HG02798 (cell line): ENCODE data around the gene GRHPR.
"Not testable (repeated sequence)": the region's sequence is repeated elsewhere in the genome, so short reads cannot be mapped to it uniquely, and the experiment has no call there.

Experiments
- ATAC-seq: cut with Tn5 transposase; IDR thresholded peaks from one replicate; pipeline ENCODE4 v1.9.1; 2021; ENCODE audit warnings: mild to moderate bottlenecking; ENCODE audit not compliant: unreplicated experiment, poor library complexity

GRHPR gene

DNA sequence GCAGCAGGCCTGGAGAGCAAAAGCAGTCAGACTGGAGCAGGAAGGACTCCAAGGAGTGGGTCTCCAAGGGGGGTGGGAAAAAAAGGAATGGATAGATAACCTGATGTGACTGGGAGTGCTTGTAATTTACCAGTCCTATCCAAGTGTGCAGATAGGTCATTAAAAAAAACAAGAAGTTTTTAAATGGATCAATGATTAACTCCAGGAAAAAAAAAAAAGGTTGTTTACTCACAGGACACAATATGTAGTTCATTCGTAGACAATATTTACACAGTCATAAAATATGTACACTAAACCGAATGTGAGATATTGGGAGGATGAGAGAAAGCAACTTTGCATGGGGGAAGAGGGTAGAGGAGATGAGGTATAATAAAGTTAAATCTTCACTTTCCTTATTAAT lies 22.4 kb downstream of the GRHPR start:
- no peak for ATAC-seq

- no peak for ATAC-seq
Observed at GRCh38 chr9:37445832-37446231, 23.3 kb downstream of the GRHPR start.

DNA sequence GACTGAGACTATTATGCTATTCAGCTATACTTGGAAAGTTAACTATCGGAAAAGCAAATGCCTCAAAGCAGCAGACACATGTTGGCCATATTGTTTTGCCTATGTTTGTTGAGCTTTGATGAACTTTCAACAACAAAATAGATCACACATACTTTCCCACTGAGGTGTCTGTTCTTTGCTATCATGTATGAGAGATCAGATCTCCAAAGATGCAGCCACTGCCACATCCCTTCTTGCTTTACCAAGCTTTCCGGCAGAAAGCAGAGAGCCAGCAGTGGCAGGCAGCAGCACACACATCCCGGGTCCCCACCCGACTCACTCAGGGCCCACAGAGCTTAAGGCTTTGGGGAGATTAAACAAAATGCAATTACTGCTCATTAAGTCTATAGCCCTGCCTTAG lies 23.9 kb downstream of the GRHPR start:
- ATAC-seq = no peak

GRCh38 chr9:37447111-37447510 lies 24.6 kb downstream of the GRHPR start:
- ATAC-seq = no peak

DNA sequence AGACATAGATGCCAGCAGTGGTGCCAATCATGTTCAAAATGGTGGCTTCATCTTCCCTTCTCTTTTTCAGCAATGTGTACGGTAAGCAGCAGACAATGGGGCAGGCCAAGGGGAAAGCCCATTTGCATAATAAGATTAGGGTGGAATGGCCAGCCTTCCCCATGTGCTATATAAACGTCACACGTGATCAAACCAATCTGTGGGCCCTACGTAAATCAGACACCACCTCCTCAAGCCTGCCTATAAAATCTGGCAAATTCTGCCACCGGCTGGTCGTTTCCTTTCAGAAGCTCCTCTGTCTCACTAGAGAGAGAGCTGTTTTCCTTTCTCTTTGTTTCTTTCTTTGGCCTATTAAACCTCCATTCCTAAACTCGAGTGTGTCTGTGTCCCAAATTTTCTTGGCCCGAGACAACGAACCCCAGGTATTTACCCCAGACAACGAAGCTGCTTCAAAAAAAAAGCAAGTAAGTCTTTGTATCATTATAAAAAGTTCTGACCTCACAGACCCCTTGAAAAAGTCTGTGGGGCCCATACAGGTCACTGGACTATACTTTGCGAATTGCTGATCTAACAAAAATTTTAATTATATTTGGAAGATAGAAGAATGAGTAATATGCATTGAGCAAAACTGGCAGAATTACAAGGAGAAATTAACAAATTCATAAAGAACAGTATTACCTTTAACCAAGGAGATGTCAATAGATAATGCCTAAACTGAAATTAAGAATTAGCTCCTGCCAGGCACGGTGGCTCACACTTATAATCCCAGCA lies 27.6 kb downstream of the GRHPR start:
- ATAC-seq = no peak

DNA sequence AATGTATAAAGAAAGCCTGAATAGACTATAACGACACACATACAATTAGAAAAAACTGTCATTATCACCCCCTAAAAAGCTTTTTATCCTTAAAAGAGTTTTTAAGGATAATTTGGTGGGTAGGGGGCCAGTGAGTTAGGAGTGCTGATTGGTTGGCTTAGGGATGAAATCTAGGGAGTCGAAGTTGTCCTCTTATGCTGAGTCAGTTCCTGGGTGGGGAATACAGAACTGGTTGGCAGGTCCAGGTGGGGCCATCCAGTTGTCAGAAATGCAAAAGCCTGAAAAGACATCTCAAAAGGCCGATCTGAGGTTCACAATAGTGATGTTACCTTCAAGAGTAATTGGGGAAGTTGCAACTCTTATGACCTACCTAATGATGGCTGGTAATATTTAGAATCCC lies 29.1 kb downstream of the GRHPR start:
- ATAC-seq = no peak

DNA sequence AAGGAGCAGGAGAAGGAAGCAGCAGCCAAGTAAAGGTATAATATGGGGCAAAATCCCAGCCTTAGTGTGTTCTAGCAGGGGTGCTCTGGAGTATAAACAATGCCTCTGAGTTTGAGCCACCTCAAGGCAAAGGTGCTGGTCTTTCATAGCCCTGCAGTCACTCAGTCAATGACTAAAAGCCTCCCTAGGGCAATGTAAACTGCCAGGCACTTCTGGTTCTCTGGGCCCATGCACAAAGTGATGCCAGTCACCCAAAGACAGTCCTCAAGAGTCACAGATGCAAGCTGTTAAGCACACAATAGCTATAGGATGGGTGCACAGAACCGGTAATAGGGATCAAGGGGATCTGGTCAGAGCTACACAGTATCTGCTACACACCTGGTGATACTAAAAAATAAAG lies 30.1 kb downstream of the GRHPR start:
- ATAC-seq = no peak

DNA sequence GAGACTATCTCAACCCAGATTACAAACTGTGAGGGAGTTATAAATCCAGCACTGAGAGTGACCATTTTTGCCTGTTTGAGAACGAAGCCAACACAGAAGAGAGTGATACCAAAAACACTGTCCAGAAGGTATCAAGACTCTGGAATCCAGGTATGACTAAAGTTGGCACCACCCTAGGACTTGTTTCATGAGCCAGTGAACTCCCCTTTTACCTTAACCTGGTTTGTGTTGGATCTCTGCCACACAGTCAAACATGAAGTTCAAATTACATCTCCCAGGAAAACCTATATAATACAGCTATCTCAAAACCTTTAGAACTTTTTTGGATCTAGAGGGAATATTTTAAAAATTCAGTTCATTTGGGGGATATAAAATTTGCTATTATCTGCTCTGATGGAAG lies 31.3 kb downstream of the GRHPR start:
- no peak for ATAC-seq

DNA sequence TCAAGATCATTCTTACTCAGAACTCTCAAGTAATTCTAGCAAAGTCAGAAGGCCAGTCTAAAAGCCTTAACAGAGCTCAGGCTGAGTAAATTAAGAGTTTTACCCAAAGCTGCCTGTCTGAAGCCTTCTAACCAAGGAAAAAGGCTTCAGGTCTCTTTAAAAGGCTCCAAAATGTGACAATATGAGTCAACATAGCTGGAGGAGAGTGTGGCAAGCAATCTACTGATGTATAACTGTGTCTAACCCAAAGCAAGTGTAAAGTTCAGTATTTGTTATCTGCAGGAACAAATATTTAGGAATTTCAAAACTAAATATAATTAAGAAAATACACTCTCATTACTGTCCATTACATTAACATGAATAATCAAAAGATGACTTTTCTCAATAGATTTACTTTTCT lies 31.7 kb downstream of the GRHPR start:
- no peak for ATAC-seq

DNA sequence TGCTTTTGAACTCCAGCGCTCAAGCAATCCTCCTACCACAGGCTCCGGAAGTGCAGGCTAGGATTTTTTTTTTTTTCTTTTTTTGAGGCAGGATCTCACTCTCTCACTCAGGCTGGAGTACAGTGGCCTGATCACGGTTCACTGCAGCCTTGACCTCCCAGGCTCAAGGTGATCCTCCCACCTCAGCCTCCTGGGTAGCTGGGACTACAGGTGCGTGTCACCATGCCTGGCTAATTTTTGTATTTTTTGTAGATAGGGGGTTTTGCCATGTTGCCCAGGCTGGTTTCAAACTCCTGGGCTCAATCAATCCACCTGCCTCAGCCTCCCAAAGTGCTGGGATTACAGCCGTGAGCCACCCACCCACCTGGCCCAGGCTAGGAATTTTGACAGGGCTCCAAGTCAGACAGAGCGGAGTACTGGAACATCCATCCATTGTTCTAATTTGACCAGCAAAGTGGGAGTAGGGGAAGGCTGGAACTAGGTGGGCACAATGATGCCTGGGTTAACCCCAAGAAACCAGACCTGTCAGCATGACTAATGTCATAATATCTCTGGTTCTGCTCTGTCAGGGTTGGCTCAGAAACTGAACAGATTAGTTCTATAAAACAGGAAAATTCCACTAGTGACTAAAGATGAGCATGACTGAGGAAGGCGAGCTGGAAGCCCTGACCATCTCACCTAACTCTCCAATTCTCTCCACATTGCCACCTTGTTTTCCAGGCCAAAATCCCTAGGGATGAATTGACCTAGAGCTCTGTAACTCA lies 33.6 kb downstream of the GRHPR start:
- no peak for ATAC-seq

- ATAC-seq = no peak
Observed at GRCh38 chr9:37456817-37457216, 34.3 kb downstream of the GRHPR start.

DNA sequence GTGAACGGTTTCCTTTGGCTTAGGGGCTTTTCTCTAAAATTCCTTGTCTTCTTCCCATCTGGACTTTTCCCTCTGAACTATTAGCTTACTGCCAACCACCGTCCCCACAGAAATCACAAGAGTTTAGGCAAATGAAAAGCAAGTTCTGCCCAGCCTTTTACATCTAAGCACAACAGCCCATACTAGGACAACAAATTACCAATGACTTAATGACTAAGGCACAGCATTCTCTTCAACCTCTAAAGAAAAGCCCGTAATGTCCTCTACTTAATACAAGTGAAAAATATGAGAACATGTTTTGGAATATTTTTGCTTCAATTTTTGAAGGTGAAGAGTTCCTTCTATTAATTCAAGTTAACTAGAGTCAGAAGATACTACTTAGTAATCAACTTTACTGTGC lies 41.5 kb downstream of the GRHPR start:
- ATAC-seq = no peak

- peak; percentile 39 for ATAC-seq
Observed at GRCh38 chr9:37464426-37465248, 42.1 kb downstream of the GRHPR start.

DNA sequence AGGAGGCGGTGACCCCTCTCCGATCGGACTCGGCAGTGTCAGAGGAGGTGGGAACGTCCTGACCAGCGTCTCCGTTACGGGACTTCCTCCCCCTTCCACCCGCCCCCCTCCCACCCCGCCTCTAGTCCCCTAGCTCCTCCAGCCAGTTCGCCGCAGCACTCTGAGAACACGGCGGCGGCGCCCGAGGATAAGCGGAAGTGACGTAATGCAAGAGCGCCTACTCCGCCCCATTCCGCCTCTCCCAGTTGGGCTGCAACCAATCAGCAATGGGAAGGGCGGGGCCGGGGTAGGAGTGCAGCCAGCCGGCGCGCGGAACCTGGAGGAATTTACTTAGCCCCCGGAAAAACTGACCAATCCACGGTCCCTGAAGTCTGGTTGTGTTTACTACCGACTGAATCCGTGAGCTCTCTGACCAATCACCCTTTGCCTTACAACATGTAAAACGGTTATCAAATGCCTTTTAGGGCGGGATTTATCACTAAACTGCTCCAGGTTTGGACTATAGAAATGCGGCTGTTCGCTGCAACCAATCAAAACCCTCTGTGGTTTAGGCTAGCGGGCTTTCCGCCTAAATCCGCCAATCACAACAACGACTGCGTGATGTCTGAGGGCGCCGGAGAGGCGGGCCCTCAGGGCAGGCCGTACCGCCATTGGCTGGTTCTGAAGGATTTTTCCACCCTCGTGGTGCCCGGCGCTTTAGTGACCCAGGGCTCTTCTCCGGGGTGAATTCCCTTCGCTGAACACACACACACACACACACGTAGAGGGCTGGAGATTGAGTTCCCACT lies 42.9 kb downstream of the GRHPR start, which contains the start of gene ZBTB5:
Gene ZBTB5, minus strand, starts transcription at position 202 of the 788 bp plus-strand sequence. CDS start 22,899 bp downstream, outside the sequence.
- ATAC-seq = peak; percentile 86

- peak; percentile 4 for ATAC-seq
Observed at GRCh38 chr9:37466037-37466709, 43.7 kb downstream of the GRHPR start.

DNA sequence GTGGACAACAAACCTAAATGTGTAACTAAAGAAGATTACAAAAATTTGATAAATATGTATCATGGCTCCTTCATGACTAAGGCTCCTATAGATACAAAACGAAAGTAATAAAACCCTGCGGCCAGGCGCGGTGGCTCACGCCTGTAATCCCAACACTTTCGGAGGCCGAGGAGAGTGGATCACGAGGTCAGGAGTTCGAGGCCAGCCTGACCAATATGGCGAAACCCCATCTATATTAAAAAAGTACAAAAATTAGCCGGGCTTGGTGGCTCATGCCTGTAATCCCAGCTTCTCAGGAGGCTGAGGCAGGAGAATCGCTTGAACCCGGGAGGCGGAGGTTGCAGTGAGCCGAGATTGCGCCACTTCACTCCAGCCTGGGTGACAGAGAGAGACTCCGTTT lies 45.0 kb downstream of the GRHPR start:
- not testable (repeated sequence) for ATAC-seq

DNA sequence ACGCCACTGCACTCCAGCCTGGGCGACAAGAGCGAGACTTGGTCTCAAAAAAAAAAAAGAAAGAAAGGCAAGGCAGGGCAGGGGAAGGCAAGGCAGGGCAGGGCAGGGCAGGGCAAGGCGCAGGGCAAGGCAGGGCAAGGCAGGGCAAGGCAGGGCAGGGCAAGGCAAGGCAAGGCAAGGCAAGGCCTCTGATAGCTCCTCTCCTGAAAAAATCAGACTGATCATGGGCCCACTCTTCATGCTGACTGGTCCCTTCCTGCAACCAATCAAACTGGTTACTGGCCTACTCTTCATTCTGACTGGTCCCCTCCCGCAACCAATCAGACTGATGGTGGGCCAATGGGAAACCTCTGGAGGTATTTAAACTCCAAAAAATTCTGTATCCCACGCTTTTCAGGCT lies 46.1 kb downstream of the GRHPR start:
- no peak for ATAC-seq

DNA sequence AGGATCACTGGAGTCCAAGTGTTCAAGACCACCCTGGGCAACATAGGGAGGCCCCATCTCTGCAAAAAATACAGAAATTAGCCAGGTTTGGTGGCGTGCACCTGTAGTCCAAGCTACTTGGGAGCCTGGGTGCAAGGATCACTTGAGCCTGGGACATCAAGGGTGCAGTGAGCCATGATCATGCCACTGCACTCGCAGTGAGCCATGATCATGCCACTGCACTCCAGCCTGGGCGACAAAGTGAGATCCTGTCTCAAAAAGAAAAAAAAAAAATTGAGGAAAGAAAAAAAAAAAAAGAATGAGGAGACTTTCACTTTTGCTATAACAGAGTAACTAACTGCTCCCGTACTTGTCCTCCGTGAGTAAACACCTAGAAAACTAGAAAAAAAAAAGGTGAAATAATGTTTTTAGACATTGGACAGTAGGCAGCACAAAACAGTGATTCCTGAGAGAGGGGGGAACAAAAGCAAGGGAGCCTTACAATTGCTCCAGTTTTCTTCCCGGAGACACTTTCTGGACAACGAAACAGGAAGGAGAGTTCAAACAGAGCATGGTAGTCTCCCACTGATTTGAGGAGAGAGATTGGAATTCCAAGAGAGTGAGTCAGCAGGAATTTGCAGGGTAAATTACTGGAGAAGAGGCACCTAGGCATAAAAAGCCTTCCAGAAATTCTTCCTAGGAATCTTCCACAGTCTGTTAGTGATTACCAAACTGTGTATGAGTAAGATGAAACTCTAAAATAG lies 49.6 kb downstream of the GRHPR start:
- ATAC-seq = no peak

- ATAC-seq = not testable (repeated sequence)
Observed at GRCh38 chr9:37473982-37474381, 51.5 kb downstream of the GRHPR start.
